ENCODE results near the gene EMCN. TPM values are rescaled to one million over a fixed set of nuclear protein-coding genes. Genes with fewer than 3 reads are reported as not detected.

The EMCN gene
- total RNA-seq, 1 experiment from 2014 or later = not detected

DNA sequence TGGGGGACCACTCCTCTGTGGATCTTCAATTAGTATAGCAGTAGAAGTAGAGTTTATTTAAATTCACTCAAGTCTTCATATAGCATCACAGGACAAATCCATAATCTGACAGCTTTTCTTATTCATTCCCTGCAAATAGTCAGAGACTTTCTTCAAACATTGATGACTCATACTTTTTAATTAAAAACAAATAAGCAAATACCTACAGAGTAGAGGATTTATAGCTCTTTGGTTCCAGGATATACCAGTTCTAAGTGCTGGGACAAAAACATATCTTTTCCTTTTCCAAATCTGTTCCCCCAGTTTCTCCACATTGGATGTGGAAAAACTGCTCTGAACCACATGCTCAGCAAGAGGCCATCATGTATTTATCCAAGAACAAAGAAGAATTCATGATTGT is 24.1 kb downstream of the EMCN start:
- peak; percentile 35 for DNase-seq (ENCODE audit: low spot score)

DNA sequence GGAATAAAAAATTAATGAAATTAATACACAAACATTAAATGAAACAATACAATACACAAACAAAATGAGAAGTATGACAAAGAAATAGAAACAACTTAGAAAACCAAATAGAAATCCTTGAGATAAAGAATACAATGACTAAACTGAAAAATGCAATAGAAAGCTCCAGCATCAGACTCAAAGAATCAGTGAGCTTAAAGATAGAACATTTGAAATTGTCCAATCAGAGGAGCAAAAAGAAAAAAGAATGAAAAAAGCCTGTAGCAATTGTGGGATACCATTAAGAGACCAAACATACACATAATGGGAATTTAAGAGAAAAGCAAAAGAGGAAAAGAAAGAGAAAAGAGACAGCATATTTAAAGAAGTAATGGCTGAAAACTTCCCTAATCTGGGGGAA is 25.7 kb downstream of the EMCN start:
- no peak for DNase-seq (ENCODE audit: low spot score)

DNA sequence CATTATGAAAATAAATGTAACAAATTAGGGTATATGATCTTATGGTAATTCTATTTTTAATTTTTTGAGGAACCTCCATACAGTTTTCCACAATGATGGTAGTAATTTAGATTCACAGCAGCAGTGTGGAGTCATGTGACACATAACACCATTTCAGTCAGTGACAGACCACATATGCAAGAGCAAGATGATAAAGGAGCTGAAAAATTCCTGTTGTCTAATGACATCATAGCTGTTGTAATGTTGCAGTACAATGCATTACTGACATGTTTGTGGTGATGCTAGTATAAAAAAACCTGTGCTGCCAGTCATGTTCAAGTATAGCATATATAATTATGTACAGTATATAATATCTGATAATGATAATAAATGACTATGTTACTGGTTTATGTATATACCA is 28.5 kb downstream of the EMCN start:
- DNase-seq (ENCODE audit: low spot score) = no peak

DNA sequence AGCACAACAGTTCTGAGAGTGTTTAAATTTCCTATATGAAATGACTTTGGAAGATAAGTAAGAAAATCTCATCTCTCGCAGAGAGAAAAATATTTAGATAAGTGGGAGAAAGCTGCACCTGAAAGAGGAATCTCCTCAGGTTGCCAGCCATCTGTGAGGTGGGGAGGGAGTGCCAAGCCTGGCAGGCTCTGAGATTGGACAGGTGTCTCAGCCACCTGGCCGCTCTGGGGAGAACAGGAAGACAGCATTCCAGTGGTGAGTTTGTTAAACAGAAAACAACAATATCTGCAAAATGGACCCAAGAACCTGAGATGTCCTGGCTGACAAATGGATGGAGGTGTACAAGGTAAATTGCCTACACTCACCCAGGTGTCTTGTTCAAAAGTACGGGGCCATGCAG is 31.3 kb downstream of the EMCN start:
- no peak for DNase-seq (ENCODE audit: low spot score)

DNA sequence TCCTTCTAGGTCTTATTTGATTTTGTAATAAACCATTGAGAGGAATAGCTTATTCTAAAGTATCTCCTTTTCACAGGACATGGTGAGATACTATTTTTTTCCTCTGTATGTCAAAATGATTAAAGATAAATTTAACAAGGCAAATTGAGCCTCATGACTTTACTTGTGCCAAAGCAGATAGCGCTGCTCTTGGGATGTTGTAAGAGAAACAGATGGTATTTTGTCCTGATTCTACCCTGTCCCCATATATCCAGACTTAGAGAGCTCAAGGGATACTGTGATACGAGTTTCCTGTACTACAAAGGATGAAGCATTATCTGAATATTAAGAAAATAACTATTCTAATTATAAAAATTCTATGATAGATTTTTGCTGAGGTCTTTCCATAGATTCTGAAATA is 34.0 kb downstream of the EMCN start:
- DNase-seq (ENCODE audit: low spot score) = no peak

DNA sequence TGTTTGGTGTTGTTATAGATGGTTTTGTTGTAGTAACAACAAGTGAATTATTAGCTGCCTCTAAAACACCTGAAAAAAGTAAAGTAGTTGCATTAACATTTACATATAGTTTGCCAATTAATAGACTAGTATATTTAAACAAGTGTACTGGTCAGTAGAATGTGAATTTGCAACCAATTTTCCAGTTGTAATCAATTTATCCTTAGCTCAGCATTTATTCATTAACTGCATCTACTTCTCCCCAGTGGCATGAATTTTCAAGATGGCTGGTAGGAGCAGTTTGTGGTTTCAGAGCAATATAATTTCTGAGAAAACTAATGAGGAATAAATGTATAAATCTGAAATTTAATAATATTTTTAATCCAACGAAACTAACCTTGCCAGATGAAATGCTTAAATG is 37.9 kb downstream of the EMCN start:
- DNase-seq (ENCODE audit: low spot score) = no peak

DNA sequence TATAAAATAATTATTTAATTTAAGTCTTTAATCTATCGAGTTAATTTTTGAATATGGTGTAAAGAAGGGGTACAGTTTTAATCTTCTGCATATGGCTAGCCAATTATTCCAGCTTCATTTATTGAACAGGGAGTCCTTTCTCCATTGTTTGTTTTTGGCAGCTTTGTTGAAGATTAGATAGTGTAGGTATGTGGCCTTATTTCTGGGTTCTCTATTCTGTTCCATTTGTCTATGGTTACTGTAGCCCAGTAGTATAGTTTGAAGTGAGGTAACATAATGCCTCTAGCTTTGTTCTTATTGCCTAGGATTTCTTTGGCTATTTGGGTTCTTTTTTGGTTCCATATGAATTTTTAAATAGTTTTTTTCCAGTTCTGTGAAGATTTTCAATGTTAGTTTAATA is 48.3 kb downstream of the EMCN start:
- no peak for DNase-seq (ENCODE audit: low spot score)

DNA sequence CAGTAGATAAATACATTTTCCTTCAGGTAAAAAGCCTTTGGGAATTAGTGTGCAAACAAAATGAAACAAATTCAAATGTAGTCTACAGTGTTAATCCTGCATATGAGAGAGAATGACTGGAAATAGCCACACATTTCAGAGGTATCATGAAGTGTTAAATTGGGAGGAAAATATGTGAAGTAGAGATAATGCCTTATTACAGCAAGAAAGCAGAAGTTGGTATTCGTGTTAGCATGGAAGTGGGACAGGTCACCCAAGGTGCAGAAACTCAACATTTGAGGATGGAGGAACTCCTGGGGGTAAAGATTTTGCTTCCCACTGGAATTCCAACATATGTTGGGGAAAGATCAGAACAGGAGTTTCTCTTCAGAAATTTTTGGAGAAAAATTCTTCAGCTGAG is 51.3 kb downstream of the EMCN start:
- DNase-seq (ENCODE audit: low spot score) = no peak

DNA sequence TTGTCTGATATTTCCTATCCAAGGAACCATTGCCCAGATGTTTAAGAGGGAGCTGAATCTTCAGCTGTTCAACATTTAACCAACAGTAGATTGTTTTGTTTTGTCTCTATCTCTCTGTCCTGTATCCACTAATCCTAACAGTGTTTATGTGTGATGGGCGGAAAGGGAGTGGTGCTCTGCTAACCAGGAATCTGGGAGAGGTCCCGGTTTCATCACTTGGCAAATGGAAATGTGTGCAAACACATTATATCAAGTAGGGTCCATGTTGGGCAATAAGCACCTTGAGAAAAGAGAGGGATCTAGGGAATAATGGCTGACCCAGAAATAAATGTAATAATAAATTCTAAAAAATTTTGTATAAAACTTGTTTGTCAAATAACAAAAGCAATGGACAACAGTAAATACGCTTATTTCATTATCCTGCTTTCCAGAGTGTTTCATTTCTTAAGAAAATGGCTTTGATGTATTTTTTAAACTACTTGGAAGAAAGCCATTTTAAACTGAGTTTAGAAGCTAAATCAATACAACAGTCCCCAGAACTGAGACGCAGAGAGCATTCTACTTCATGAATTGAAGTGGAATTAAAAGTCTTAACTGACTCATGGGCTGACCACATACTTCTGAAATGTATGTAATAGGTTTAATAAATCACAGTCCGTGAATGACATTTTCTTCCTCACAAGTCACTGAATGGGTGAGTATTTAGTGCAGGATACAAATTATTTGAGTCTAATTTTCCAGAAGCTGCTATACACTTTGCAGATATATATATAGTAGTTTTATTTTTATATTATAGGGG is 55.8 kb downstream of the EMCN start:
- peak; percentile 69 for DNase-seq (ENCODE audit: low spot score)

DNA sequence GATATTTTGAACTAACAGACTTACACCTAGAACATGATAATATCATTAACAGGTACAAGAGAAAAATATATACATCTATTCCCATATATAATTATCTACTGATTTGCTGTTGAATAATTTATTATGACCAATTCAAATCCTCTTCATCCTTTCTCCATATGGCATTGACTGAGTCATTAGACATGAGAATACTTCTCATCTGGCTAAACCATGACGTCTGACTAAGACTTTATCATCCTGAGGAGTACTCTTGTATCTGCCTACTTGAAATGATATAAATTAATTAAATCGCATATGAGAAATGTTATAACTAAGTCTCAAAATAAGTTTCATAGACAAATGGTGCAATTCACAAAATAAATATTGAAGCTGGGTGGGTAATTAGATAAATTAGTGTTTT is 67.4 kb downstream of the EMCN start:
- no peak for DNase-seq (ENCODE audit: low spot score)

DNA sequence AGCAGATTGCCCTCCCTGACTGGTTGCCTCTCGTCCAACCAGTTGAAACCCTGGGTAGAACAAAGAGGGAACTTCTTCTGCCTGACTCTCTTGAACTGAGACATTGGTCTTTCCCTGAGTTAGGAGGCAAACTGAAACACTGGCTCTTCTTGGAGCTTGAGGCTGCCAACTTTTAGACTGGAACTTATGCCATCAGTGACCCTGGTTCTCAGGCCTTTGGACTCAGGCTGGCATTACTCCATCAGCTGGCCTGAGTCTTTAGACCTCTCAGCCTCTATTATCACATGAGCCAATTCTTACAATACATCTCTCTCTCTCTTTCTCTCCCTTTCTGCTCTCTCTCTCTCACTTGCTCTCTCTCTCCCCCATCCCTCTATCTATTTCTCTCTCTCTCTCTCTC is 86.4 kb downstream of the EMCN start:
- DNase-seq (ENCODE audit: low spot score) = no peak

DNA sequence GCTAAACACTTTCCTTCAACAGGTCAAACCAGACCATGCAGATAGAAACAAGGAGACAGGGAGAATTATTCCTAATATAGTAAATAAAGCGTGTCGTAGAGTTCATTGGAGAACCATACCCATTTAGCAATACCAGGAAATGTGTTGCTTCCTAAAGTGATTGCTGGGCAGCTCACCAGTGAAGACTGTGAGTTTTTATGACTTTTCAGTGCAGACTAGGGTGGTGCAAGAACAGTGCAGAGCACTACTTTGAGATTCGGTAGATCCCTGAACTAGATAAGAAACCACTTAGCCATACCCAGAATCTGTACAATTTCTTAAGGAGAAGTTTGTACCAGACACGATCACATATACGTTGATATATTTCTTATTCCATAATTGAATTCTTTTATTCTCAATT is 87.4 kb downstream of the EMCN start:
- no peak for DNase-seq (ENCODE audit: low spot score)

DNA sequence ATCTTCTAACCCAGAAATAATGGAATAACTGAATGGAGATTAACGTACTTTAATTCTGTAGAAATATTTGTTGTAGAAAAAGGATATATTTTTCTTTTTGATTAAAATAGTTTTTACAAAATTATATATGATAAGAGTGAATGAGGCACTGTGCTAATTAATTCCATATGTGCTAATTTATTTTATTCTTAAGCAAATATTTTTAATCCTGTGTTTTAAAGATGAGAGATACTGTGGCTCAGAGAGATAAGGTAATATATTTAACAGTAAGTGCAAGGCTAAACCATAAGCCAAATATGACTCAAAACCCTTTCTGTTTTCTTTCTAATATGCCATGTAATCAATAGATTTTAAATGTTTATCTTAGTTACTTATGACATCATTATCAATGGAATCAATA is 88.2 kb downstream of the EMCN start:
- DNase-seq (ENCODE audit: low spot score) = no peak

DNA sequence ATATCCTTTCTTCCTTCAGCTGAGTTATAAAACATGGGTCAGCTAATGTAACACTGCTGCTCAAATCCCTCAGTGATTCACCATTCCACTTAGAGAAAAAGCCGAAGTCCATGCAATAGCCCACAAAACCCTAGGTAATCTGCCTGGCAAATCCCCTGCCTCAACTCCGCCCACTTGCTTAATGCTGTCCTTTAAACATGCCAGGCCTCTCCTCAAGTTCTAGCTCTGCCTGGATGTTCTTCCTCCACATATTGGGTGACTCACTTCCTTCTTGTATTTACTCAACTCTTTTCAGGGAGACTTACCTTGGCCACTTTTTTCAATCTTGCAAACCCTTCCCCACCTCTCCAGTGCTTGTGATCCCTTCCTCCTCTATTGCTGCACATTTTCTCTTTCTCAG is 89.8 kb downstream of the EMCN start:
- peak; percentile 80 for DNase-seq (ENCODE audit: low spot score)

DNA sequence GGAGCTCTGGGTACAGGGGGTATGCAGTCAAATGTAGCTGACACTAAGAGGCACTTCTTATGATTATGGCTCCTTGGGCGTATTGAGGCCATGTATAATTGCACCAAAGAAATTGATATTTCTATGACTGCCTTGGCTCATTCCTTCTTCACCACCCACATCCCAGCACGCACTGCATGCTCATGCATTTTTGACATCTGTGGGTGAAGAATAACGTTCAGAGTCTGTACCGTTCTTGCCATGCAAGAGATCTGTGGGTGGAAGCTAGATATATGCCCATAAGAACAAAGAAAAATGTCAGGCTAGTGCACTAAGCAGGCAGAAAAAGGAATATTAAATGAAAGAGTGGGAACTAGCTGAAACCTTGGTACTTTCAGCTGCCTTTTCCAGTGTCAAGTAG is 93.4 kb downstream of the EMCN start:
- DNase-seq (ENCODE audit: low spot score) = no peak

DNA sequence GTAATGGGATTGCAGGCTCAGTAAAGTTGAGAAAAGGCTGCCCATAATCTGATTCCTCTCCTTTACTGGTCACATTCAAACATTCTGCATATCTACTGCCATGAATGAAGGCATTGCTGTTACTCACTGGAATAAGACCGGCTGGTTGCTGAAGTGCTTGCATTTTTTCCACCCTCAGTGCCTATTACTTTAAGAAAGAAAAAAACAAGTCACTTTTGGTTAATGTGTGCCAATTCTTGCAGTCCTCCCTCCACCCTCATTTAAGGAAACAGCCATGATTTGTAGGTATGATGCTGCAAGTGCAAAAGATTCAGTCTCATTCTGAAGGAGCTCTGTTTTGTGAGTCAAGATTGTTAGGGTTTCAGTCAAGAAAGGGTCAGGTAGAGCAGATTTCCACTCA is 94.9 kb downstream of the EMCN start:
- DNase-seq (ENCODE audit: low spot score) = no peak

DNA sequence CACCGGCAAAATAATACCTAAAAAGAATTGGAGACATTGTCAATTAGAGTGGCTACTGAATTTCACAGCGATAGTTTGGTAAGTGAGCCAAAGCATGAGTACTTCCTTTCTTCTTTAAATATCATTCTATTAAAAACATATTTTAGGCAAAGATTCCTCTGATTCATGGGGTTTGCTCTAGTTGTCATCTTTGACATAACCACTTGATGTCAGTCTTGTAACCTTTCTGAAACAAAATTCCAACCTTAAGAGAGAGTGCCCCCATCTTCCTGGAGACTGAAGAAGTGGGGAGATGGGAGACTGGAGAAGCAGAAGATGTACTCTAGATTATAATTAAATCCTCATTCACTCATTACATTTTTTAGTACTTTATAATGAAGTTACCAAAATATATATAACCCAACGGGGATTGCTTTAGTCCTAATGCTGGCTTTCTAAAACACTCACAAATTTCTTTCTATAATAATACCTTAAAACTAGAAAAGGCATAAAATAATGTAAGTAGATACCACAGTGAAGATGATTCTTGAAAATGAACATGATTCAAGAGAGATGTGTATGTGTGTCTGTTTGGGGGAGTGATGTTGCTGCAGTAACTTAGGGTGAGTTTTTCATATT is 96.4 kb downstream of the EMCN start:
- peak; percentile 31 for DNase-seq (ENCODE audit: low spot score)

DNA sequence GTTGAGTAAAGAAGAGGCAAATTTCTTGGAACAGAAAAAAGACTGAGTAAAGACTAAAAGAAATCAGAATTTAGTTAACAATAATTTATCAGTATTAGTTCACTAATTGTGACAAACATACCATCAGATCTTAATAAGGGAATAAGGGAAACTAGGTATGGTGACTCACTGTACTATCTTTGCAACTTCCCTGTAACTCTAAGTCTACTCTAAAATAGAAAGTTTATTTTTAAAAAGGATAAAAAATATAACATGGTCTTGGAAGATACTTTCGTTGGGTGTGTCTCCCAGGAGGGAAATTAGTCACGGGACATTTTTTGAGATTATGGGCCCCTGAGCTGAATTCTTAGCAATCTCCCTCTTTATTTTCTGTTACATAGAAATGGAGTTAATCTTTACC is 97.3 kb downstream of the EMCN start:
- no peak for DNase-seq (ENCODE audit: low spot score)

DNA sequence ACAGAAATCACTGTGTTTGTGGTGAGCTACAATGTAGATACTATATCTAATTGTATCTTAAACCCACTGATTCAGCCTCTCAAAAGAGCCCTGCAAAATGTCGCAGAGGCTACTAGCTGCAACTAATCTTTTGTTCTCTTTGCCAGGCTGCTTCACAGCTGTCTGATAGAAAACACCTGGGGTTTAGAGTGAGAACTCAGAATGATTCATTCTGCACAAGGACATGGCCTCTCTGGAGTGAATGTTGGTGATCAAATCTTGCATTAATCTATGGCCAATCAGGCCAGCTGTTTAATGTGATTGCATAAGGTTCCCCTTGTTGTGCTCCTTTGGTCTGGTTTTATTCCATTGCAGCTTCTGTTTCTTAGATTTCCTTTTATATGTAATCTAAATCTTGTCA is 100.3 kb downstream of the EMCN start:
- no peak for DNase-seq (ENCODE audit: low spot score)

DNA sequence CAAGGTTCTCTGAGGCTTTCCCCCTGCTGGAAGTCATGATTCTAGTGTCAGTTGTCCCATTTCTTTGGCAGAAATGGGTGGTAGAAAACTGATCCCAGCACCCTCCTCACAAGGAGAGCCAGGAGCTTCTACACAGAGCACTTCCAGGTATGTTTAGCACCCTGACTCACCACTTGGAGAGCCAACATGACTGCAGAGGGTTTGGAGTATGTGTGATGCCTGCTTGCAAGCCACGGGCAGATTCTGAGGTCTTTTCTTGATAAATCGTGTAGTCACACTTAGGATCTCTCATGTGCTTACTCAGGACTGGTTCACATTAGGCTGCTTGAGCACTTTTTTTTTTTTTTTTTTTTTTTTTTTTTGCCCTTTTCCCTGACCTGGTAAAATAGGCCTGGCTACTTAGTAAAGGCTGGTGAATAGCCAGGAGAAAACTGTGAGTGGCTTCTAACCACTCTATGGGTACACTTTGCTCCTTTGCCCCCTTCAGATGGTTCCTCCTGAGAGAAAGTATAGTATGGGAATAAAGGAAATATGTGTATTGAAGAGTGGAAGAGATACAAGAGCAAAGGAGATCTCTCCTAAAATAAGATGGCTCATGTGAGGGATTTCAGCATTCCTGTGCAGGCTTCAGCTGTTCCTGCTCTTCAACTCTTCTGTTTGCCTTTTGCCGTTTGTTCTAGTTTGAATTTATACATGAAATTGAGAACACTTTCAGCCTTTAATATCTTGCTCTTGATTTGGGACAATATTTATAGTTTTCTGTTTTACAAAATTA is 103.6 kb downstream of the EMCN start:
- no peak for DNase-seq (ENCODE audit: low spot score)

DNA sequence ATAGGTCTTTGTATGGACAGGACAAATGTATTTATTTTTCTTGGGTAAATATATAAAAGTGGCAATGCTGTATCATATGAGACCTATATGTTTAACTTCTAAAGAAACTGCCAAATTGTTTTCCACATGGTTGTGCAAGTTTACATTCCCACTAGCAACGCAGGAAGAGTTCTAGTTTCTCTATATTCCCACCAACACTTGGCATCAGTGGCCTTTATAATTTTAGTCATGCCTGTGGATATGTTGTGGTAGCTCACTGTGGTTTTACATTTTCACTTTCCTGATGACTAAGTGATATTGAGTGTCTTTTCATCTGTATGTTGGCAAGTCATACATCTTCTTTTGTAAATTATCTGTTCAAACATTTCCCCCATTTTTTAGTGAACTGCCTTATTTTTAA is 126.0 kb downstream of the EMCN start:
- DNase-seq (ENCODE audit: low spot score) = peak; percentile 35

DNA sequence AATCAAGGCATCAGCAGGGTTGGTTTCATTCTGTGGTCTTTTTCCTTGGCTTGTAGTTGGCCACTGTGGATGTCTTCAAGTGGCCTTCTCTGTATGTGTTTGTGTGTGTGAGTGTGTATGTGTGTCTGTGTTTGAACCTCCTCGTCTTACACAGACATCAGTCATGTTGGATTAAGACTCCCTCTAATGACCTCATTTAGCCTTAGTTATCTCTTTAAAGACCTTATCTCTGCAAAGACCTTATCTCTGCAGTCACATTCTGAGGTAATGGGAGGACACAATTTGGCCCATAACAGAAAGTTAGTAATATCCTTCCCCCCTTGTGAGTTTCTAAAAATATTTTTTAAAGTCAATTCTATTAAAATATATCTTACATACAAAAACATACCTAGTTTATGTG is 126.7 kb downstream of the EMCN start:
- DNase-seq (ENCODE audit: low spot score) = no peak

DNA sequence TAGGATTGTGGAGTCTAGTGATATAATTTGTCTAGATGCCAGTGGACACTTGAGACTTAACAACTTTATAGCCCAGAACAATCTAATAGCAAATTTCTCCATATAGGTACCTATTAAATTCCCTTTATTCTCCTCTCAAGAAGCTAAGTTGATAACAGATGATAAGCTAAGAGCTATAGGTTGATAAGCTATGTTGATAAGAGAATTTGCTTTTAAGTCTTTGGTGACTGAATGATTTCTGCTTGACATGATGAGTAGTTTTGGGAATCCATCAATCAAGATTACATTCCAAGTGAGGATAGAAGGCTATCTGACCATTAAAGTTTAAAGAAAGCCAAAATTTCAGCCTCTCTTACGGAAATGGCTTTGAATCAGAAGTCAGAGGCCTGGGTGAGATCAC is 131.6 kb downstream of the EMCN start:
- DNase-seq (ENCODE audit: low spot score) = no peak

All from A172 (cell line).